ENCODE data around the gene TTC32. TPM values are rescaled to one million over a fixed set of nuclear protein-coding genes. Genes with fewer than 3 reads are reported as not detected.

TTC32 gene
- total and polyA plus RNA-seq, 2 experiments from 2014 or later: 4.6 to 17.0 TPM

DNA sequence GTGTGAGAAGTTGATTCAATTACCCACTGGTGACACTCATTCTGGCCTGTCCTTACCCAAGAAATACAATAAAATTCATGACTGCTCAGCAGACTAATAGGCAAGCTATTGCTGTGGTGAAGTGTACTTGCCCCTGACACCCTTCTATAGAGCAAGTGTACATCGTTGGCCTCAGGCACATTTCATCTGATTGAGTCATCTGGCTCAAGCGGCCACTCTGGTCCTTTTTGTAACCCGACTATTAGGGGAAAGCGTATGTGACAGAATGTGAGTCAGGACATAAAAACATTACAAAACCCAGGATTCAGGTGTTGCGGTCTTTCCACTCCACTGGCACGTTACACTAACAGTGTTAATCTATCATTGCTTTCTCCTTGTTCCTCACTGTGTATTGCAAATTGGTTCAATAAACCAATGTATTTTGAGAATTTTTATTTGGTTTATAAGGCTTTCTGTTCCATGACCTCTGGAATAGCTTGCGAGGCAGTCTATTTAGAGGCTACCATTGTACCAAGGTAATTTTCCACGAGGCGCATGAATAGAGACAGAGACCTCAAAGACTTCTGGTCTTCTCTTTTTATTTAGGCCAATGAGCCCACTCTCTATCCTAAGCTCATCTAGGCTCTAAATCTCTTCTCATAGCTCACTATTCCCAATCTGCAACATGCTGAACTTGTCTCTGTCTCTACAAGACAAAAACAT is 10.2 kb upstream of the TTC32 start:
- H3K27ac Mint-ChIP-seq: no peak overlapping the region

More for the DNA sequence above, 10.2 kb upstream of the TTC32 start:
- H2AFZ ChIP-seq: no peak overlapping the region
- H3K79me2 ChIP-seq (replicated peaks; ENCODE audit: insufficient read depth): no peaks in the 10 kb centered on the region
- ATAC-seq (no peak), DNase-seq (ENCODE audit: low spot score) (no peak)
- H3K4me3 ChIP-seq: no peak overlapping the region
- Mint-ChIP-seq H3K27me3 (ENCODE audit: insufficient read depth, low read depth, poor library complexity) (no peaks in the 10 kb centered on the region), H3K36me3 (ENCODE audit: low read depth) (peaks cover 7% of the 10 kb centered on the region), H3K4me3 (no peak overlapping the region), H3K9me3 (no peaks in the 10 kb centered on the region), H3K4me1 (peaks cover 2% of the 10 kb centered on the region; the same call in 2 of the 3 replicates)
- no peaks in the 10 kb centered on the region; the same call in 1 of the 2 replicates for H3K36me3 ChIP-seq (ENCODE audit: insufficient read depth)
- 0 out of 2 replicates have a peak, but pooled peaks cover 3% of the 10 kb centered on the region for H4K20me1 ChIP-seq (replicated peaks; ENCODE audit: insufficient read depth)
- no peak overlapping the region for H3K4me2 ChIP-seq
- 0 out of 2 replicates have a peak, but pooled peaks cover 4% of the 10 kb centered on the region for H3K4me1 ChIP-seq (ENCODE audit: insufficient read depth)
- no peaks in the 10 kb centered on the region for H3F3A ChIP-seq (replicated peaks; ENCODE audit: low read depth)
- H3K9me2 ChIP-seq (ENCODE audit: insufficient read depth): no peaks in the 10 kb centered on the region
- no peak overlapping the region for H3K27ac ChIP-seq (ENCODE audit: low read depth)
- no peak for TF ChIP-seq NANOG (IDR thresholded peaks at IDR 0.05; ENCODE audit: borderline replicate concordance)
- no peak for TF ChIP-seq CREB1 (CRISPR knock-in tag; IDR thresholded peaks at IDR 0.05; ENCODE audit: low read depth)
- no peak for TF ChIP-seq JUNB (IDR thresholded peaks at IDR 0.05; ENCODE audit: unreplicated experiment)
- no peak for TF ChIP-seq STAT1 (IDR thresholded peaks at IDR 0.05; ENCODE audit: unreplicated experiment)
- TF ChIP-seq, protein P1, sequence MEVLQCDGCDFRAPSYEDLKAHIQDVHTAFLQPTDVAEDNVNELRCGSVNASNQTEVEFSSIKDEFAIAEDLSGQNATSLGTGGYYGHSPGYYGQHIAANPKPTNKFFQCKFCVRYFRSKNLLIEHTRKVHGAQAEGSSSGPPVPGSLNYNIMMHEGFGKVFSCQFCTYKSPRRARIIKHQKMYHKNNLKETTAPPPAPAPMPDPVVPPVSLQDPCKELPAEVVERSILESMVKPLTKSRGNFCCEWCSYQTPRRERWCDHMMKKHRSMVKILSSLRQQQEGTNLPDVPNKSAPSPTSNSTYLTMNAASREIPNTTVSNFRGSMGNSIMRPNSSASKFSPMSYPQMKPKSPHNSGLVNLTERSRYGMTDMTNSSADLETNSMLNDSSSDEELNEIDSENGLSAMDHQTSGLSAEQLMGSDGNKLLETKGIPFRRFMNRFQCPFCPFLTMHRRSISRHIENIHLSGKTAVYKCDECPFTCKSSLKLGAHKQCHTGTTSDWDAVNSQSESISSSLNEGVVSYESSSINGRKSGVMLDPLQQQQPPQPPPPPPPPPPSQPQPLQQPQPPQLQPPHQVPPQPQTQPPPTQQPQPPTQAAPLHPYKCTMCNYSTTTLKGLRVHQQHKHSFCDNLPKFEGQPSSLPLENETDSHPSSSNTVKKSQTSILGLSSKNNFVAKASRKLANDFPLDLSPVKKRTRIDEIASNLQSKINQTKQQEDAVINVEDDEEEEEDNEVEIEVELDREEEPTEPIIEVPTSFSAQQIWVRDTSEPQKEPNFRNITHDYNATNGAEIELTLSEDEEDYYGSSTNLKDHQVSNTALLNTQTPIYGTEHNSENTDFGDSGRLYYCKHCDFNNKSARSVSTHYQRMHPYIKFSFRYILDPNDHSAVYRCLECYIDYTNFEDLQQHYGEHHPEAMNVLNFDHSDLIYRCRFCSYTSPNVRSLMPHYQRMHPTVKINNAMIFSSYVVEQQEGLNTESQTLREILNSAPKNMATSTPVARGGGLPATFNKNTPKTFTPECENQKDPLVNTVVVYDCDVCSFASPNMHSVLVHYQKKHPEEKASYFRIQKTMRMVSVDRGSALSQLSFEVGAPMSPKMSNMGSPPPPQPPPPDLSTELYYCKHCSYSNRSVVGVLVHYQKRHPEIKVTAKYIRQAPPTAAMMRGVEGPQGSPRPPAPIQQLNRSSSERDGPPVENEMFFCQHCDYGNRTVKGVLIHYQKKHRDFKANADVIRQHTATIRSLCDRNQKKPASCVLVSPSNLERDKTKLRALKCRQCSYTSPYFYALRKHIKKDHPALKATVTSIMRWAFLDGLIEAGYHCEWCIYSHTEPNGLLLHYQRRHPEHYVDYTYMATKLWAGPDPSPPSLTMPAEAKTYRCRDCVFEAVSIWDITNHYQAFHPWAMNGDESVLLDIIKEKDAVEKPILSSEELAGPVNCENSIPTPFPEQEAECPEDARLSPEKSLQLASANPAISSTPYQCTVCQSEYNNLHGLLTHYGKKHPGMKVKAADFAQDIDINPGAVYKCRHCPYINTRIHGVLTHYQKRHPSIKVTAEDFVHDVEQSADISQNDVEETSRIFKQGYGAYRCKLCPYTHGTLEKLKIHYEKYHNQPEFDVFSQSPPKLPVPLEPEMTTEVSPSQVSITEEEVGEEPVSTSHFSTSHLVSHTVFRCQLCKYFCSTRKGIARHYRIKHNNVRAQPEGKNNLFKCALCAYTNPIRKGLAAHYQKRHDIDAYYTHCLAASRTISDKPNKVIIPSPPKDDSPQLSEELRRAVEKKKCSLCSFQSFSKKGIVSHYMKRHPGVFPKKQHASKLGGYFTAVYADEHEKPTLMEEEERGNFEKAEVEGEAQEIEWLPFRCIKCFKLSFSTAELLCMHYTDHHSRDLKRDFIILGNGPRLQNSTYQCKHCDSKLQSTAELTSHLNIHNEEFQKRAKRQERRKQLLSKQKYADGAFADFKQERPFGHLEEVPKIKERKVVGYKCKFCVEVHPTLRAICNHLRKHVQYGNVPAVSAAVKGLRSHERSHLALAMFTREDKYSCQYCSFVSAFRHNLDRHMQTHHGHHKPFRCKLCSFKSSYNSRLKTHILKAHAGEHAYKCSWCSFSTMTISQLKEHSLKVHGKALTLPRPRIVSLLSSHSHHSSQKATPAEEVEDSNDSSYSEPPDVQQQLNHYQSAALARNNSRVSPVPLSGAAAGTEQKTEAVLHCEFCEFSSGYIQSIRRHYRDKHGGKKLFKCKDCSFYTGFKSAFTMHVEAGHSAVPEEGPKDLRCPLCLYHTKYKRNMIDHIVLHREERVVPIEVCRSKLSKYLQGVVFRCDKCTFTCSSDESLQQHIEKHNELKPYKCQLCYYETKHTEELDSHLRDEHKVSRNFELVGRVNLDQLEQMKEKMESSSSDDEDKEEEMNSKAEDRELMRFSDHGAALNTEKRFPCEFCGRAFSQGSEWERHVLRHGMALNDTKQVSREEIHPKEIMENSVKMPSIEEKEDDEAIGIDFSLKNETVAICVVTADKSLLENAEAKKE (CRISPR knock-in tag; IDR thresholded peaks at IDR 0.05): no peak
- no peak for TF ChIP-seq EZH2phosphoT487 (IDR thresholded peaks at IDR 0.05; ENCODE audit: unreplicated experiment)
- no peak for TF ChIP-seq POLR2AphosphoS5 (IDR thresholded peaks at IDR 0.05; ENCODE audit: low read depth)
- TF ChIP-seq ZNF114 (CRISPR knock-in tag; IDR thresholded peaks at IDR 0.05): no peak
- TF ChIP-seq, protein P2, sequence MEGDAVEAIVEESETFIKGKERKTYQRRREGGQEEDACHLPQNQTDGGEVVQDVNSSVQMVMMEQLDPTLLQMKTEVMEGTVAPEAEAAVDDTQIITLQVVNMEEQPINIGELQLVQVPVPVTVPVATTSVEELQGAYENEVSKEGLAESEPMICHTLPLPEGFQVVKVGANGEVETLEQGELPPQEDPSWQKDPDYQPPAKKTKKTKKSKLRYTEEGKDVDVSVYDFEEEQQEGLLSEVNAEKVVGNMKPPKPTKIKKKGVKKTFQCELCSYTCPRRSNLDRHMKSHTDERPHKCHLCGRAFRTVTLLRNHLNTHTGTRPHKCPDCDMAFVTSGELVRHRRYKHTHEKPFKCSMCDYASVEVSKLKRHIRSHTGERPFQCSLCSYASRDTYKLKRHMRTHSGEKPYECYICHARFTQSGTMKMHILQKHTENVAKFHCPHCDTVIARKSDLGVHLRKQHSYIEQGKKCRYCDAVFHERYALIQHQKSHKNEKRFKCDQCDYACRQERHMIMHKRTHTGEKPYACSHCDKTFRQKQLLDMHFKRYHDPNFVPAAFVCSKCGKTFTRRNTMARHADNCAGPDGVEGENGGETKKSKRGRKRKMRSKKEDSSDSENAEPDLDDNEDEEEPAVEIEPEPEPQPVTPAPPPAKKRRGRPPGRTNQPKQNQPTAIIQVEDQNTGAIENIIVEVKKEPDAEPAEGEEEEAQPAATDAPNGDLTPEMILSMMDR (conservative IDR thresholded peaks at IDR 0.05; ENCODE audit: low read depth in 2 of 2): no peak
- TF ChIP-seq ZNF331 (CRISPR knock-in tag; IDR thresholded peaks at IDR 0.05; ENCODE audit: low read depth): no peak
- TF ChIP-seq, protein P3, sequence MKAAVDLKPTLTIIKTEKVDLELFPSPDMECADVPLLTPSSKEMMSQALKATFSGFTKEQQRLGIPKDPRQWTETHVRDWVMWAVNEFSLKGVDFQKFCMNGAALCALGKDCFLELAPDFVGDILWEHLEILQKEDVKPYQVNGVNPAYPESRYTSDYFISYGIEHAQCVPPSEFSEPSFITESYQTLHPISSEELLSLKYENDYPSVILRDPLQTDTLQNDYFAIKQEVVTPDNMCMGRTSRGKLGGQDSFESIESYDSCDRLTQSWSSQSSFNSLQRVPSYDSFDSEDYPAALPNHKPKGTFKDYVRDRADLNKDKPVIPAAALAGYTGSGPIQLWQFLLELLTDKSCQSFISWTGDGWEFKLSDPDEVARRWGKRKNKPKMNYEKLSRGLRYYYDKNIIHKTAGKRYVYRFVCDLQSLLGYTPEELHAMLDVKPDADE (IDR thresholded peaks at IDR 0.05): no peak
- TF ChIP-seq, protein P4, sequence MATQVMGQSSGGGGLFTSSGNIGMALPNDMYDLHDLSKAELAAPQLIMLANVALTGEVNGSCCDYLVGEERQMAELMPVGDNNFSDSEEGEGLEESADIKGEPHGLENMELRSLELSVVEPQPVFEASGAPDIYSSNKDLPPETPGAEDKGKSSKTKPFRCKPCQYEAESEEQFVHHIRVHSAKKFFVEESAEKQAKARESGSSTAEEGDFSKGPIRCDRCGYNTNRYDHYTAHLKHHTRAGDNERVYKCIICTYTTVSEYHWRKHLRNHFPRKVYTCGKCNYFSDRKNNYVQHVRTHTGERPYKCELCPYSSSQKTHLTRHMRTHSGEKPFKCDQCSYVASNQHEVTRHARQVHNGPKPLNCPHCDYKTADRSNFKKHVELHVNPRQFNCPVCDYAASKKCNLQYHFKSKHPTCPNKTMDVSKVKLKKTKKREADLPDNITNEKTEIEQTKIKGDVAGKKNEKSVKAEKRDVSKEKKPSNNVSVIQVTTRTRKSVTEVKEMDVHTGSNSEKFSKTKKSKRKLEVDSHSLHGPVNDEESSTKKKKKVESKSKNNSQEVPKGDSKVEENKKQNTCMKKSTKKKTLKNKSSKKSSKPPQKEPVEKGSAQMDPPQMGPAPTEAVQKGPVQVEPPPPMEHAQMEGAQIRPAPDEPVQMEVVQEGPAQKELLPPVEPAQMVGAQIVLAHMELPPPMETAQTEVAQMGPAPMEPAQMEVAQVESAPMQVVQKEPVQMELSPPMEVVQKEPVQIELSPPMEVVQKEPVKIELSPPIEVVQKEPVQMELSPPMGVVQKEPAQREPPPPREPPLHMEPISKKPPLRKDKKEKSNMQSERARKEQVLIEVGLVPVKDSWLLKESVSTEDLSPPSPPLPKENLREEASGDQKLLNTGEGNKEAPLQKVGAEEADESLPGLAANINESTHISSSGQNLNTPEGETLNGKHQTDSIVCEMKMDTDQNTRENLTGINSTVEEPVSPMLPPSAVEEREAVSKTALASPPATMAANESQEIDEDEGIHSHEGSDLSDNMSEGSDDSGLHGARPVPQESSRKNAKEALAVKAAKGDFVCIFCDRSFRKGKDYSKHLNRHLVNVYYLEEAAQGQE (IDR thresholded peaks at IDR 0.05; ENCODE audit: unreplicated experiment): no peak
- no peak for TF ChIP-seq EZH2 (IDR thresholded peaks at IDR 0.05; ENCODE audit: low read depth, unreplicated experiment)
- H3K27me3 ChIP-seq (ENCODE audit: insufficient read depth): no peaks in the 10 kb centered on the region
